Measurements from ENCODE around the gene MRPL34.

The MRPL34 gene

DNA sequence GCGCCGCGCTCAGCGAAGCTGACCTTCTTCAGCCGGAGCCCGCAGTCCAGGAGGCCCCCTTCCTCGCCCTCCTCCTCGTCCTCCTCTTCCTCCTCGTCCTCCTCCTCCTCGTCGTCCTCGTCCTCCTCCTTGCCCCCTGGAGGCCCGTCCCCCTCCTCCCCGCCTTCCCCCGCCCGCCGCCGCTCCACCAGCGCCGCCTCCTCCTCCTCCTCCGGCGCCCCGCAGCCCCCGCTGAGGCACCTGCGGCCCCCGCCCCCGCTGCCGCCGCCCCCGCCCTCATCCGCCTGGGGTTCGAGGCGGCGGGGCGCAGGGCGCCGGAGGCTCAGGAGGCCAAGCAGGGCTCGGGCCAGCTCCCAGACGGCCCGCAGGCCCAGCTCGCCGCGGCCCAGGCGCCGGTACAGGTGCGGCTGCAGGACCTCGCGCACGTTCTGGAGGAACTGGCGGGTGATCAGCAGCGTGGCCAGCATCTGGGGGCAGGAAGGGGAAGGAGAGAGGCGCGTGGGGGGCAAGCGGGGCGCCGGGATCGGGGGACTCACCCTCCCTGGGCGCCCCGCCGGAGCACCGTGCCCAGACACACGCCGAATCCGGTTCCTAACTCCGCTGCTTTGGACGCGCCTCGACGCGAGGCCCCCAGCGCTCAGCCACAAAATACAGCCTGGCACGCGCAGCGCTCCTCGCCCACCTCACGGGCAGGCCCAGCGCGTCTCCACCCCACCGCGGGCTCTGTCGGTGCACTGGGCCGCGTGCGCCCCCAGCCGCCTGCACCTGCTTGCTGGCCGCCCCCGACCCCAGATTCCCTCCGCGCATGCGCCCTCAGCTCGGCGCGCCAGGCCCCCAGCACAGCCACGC is 23.1 kb downstream of the MRPL34 start:
- no peak for DNase-seq (ENCODE audit: low read depth, low spot score)

DNA sequence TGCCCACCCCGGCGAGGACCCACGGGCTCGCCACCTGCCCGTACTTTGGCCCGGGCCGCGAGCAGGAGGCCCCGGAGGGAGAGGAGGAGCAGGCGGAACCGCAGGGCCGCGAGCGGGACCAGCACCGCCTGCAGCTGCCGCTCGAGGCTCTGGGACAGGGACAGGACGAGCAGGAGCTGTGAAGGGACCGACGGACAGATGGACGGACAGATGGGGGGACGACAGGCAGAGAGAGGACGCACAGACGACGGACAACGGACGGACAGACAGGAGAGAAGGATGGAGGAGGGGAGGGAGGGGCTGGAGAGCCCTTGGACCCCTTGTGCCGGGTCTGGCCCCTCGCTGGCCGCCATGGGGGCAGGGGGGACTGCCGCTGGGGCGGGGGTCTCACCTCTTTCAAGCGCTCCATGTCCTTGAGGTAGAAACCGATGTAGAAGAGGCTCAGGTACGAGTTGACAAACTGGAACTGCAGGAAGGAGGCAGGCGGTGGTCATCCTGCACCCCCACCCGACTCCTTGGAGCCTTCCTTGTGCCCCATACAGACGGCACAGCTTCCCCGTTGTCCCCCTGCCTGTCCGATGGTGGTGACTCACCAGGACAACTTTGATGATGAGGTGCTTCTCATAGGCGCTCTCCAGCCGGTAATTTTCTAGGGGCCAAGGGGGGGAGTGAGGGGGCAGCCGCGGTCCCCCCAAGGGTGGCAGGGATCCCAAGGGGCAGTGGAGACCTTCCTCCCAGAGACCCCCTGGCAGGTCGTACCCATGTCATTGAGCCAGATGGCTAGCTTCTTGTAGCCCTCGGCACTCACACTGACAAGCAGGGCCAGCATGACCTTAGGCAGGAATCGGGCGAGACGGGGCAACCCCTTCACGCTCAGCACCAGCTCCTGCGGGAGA is 23.9 kb downstream of the MRPL34 start:
- DNase-seq (ENCODE audit: low read depth, low spot score), result no peak

DNA sequence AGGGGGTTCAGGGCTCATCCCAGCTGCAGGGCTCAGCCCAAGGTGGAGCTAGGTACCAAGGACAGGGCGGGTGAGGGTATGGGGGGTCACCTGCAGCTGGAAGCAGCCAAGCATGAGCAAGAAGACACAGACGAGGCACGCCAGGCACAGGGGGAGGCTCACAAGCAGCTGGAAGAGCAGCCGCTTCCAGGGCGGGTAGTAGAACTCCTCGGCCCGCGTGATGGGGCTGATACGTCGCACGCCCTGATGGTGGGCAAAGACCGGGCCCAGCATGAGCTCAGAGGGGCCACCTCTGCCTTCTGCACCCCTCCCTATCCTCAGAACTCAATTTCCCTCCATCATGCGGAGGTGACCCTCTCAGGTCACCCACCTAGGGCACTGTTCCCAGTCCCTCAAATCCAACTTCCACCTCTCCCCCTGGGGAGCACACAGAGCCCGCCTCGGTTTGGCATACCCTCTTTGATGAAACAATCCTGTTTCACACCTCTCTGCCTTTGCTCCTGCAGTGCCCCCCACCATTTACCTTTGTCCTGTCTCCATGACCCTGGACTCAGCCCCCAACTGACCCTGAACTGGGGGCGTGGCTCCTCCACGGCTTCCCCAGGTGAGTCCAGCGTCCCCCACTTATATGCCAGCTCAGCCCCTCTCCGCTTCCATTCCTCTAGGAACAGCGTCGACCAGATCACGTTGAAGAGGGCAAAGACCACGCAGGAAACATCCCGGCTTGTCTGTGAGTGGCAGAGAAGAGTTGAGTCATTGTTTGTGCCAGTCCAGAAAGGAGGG is 24.8 kb downstream of the MRPL34 start:
- no peak for DNase-seq (ENCODE audit: low read depth, low spot score)

DNA sequence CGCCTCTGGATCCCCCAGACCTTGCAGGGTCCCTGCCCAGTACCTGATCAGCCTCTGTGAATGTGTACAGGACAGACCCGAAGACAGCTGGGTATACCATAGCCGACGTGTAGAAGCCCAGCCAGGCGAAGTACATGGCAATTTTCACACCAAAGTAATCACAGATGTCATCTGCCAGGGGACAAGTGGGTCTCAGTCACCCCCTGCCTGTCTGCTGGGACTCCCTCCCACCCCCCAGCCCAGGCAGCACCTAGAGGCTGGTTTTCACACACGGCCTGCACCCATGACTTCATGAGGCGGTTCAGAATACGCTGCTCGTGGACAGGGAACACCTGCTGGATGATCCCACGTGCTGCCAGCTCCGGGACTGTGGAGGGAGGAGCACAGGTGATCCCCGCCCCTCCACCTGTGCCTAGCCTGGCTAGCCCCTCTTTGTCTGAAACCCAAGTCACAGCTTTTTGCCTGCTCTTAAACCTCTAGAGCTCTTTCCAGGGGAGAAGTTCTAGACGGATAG is 25.4 kb downstream of the MRPL34 start:
- DNase-seq (ENCODE audit: low read depth, low spot score), result no peak

DNA sequence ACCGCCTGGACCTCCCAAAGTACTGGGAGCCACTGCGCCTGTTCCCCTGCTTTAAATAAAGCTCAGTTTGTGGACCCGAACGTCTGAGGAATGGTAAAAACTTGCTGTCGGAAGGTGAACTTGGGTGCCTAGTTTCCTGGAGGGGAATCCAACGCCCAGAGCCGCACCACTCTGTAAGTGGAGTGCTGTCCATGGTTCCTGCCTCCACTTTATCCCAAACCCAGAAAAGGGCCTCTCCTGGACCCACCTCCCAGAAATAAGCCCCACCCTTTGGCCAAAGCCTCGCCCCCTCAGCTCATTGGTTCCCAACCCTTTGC is 26.6 kb downstream of the MRPL34 start:
- no peak for DNase-seq (ENCODE audit: low read depth, low spot score)

DNA sequence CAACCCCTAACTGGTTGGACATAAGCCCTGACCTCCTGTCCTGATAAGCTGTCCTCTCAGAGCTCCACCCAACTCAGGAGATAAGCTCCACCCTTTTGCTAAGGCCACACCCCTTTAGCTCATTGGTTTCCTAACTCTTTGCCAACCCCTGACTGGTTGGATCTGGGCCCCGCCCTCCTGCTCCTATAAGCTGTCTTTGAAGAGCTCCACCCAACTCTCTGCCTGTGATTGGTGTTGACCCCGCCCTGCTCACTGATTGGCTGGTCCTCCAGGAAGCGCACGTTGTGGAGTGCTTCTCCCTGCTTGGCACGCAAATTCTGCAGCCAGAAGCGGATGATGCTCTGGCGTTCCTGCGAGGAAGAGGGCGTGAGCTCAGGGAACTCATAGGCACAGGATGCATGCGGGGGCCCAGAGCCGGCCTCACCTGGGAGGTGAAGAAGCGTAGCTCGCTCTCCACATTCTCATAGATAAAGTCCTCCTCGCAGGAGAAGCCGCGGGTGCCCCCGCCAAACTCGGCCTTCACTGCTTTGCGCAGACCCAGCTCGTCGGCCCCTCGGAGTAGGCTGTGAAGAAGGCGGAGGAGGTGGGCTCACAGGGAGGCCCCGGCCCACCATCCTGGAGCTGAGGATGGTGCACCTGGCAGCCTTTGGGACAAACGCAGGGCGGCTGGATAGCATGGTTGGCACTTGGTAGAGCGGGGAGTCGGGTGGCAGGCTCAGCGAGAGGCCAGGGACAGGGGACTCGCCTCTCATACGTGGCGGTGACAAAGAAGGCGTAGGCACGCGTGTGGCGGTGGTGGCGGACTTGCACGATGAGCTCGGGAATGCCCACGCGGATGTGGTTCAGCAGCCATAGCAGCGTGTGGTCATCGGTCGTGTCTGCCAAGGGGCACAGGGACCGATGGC is 27.3 kb downstream of the MRPL34 start:
- DNase-seq (ENCODE audit: low read depth, low spot score), result peak; percentile 43

DNA sequence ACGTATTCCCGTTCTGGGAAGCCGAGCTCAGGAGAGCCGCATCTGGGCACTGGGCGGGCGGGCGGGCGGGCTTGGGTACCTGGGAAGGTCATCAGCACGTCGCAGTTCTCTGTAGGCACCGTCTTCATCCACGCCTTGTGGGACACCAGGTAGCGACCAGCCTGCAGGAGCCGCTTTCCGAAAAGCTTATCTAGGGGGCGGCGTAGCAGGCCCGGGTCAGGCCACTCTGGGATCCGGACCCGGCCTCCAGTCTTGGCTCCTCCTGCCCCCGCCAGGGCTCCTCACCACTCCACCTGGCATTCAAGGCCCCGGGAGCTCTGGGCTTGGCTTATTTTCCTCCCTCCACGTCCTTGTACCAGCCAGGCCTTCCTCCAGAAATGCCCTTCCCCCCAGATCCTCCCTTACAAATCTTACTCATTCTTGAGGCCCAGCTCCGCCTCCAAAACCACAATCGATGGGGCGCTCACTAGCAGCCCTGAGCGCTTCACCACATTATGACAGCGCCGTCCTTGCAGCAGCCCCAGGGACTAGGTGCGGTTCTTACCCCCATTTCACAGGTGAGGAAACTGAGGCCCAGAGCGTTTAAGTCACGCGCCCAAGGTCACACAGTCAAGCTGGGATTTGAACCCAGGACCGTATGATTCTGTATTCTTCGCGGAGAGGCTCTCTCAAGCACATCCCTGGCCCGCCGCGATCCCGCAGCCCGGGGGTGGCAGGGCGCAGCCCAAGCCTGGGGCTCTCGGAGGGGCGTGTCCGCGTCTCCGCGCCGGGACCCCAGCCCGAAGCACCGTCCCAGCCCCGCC is 28.1 kb downstream of the MRPL34 start:
- peak; percentile 82 for DNase-seq (ENCODE audit: low read depth, low spot score)

DNA sequence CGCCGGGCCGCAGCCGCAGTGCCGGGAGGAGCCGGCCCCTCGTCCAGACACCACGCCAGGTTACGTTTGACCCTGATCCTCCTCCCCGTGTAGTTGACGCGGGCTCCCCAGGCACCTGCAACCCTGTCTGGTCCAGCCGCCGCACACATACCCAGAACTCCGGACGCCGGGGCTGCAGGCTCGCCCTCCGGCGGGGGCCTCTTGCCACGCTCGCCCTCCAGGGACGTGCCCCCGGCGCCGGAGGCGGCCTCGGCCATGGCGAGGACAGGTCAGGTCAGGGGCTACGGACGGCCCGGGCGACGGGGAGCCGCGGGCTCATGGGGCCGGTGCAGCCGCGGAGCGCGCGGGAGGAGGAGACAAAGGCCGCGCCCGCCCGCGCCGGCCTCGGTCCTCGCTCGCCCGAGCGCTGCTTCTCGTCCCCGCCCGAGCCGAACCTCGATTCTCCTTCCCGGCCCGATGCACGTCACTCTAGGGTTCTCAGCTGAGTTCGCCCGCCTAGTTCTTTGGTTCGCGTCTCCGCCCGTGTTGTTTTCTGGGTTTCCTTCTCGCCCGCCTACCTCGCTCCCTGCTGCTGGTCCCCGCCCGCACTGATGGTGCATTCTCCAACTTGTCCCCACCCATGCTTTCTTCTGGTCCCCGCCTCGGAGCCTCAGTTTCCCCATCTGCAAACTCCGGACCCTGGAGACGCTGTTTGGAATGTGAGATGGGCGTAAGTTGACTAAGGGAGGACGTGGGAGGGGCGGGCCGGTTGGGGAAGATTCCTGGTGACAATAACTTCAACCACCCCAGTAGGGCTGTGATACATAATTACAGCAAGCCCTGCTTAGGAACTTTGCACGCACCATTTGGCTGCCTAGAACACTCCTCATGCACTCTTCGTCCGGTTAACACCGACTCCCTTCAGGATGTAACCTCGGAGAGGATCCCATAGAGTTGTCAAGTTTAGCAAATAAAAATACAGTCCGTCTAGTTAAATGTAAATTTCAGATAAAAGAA is 29.0 kb downstream of the MRPL34 start, which contains the start of gene ANO8:
Gene ANO8 (minus strand): TSS at position 442 of the 996 bp plus-strand sequence. CDS start 185 bp downstream, at position 257.
- peak; percentile 99 for DNase-seq (ENCODE audit: low read depth, low spot score)

DNA sequence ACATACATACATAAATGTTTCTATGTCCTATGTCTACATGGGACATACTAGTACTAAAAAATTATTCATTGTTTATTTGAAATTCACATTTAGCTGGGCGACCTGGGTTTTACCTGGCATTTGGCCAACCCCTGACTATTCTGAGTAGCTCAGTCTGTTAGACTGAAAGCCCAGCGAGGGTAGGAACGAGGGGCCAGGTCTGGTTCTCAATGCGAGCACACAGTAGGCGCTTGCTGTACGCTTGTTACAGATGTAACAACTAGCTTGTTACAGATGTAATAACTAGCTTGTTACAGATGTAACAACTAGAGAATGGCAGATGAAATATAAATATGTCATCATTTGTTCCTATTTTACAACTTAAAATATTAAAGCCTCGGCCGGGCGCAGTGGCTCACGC is 29.9 kb downstream of the MRPL34 start:
- no peak for DNase-seq (ENCODE audit: low read depth, low spot score)

DNA sequence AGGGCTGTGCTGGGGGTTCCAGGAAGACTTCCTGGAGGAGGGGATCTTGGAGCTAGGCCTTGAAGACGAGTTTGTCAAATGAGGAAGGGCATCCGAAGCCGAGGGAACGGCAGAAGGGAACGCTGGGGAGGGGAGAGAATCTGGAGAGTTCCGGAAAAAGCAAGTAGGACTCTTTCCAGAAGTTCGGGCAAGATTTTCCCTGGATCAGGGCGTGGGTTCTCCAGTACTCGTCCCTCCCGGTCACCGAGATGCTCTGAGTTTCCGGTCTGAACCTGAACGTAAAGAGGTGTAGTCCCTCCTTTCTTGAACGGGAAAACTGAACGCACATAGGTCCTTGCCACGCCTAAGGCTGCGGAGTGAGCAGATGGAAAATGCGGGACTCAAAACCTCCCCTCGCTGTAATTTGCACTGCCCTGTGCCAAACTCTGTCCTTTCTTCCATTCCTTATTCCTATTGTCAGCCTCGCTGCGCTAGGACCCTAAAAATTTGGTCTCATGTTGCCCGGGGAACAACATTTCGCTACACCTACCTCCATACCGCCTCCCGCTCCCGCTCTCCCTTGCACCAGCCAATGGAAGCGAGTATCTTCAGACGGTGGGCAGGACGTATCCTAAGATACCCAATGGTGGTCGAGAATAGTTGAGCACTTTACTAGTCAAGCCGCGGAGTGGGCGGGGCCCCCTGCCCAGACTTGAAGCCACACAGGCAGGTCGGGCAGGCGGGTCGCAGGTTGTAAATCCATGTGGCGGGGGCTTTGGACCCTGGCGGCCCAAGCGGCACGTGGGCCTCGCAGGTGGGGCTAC is 31.4 kb downstream of the MRPL34 start, which contains the start of gene GTPBP3:
Gene GTPBP3 (plus strand): TSS at position 682 of the 803 bp plus-strand sequence. CDS start 59 bp downstream, at position 741.
- peak; percentile 99 for DNase-seq (ENCODE audit: low read depth, low spot score)

DNA sequence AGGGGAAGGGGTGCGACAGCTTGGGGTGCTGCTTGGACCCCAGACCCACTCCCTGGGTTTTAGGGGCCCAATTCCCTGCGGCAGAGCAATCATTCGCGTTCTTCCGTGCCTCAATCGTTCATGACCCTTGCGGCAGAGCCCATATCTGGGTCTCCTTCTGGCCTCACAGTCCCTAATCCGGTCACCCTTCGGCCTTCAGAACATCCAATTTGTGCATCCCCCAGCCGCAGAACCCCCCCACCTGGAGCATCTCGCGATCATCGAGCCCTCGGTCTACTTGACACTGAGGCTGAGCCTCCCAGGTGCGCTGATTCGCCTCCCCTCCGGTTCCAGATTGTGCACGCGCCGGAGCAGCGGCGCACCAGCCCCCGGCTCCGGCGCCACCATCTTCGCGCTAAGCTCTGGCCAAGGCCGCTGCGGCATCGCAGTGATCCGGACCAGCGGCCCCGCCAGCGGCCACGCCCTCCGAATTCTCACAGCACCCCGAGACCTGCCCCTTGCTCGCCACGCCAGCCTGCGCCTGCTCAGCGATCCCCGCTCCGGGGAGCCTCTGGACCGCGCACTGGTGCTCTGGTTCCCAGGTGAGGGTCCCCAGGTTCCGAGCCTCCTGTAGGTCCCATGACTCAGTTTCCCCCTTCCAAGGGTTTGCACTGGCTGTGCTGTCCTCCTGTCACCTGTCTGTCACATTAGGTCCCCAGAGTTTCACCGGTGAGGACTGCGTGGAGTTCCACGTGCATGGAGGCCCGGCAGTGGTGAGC is 32.2 kb downstream of the MRPL34 start:
- DNase-seq (ENCODE audit: low read depth, low spot score), result no peak

DNA sequence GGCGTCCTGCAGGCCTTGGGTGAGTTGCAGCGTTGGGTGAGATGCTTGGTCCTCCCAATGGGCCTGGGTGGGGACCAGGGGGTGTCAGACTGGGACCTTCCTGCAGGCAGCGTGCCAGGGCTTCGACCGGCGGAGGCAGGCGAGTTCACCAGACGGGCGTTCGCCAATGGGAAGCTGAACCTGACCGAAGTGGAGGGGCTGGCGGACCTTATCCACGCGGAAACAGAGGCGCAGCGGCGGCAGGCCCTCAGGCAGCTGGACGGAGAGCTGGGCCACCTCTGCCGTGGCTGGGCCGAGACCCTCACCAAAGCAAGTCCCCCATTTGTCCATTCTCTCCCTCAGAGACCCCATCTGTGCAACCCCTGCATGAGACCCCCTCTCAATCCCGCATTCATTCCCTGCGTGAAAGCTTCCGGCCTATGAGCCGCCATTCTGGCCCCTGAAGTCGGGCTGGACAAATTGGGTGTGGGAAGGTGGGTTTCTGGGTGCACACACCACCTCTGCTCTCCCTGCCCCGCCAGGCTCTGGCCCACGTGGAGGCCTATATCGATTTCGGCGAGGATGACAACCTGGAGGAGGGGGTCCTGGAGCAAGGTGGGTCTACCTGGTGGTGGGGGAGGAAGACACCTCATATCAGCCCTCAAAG is 32.9 kb downstream of the MRPL34 start:
- DNase-seq (ENCODE audit: low read depth, low spot score), result no peak

DNA sequence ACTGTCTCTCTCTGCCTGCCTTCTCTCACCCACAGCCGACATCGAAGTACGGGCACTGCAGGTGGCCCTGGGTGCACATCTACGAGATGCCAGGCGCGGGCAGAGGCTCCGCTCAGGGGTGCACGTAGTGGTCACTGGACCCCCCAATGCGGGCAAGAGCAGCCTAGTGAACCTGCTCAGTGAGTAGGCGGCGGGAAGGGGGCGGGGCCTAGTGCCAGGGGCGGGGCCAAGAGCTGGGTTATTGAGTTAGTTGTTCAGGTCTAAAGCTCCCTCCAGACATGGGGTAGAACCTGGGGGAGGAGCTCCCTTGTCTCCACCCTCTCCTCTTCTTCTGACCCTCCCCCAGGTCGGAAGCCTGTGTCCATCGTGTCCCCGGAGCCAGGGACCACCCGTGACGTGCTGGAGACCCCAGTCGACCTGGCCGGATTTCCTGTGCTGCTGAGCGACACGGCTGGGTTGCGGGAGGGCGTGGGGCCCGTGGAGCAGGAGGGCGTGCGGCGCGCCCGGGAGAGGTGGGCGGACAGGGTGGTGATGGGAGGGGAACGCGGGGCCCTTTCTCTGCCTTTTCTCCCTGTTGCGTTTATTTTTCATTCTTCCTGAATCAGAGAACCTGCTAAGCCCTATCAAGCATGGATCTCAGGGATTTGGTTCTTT is 33.5 kb downstream of the MRPL34 start:
- no peak for DNase-seq (ENCODE audit: low read depth, low spot score)

DNA sequence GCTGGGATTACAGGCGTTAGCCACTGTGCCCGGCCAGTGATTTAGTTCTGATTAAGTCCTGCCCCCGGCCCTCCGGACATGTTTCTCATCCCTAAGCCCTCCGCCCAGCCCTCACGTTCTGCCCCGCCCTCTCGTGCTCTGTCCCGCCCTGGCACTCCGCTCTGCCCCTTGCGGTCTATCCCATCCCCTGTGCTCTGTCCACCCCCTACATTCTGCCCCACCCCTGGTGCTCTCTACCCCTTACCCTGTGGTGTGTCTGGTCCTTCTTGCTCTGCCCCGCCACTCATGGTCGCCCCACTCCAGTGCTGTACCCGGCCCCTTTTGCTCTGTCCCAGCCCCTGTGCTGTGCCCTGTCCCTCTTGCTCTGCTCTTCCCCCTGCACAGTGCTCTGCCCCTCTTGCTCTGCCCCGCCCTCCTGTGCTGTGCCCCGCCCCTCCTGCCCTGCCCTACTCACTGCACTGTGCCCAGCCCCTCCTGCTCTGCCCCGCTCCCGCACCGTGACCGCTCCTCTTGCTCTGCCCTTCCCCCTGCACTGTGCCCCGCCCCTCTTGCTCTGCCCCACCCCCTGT is 34.7 kb downstream of the MRPL34 start:
- no peak for DNase-seq (ENCODE audit: low read depth, low spot score)

DNA sequence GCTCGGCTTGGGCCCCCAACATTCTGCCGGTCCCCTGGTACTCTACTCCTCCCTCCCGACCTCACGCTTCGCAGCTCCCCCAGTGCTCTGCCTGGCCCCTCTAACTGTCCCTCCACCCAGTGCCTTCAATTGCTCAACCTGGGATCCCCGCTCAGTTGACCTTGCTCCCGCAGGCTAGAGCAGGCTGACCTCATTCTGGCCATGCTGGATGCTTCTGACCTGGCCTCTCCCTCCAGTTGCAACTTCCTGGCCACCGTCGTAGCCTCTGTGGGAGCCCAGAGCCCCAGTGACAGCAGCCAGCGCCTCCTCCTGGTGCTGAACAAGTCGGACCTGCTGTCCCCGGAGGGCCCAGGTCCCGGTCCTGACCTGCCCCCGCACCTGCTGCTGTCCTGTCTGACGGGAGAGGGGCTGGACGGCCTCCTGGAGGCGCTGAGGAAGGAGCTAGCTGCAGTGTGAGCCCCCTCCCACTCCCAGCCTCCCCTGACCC is 35.2 kb downstream of the MRPL34 start:
- DNase-seq (ENCODE audit: low read depth, low spot score), result no peak
